Activated naive CD8-positive, alpha-beta T cell treated with anti-CD3 and anti-CD28 coated beads, Interleukin-2, amount 10 ng/mL, durations not matched to agents 7 days and 5 days (primary cell): ENCODE measurements around the gene DCN. TPM values are rescaled to one million over a fixed set of nuclear protein-coding genes. Genes with fewer than 3 reads are reported as not detected.
"Not testable (repeated sequence)": the region's sequence is repeated elsewhere in the genome, so short reads cannot be mapped to it uniquely, and the experiment has no call there.

Experiments
- ATAC-seq: fragments of 150-1000 bp; cut with Tn5 transposase; one replicate; pipeline ENCODE4 v1.10.0; 2021; ENCODE audit warnings: low read depth, moderate library complexity
- POLR2A ChIA-PET: fragments of 350-600 bp; sonication (Branson Sonifier 250); formaldehyde crosslinking; loops from one replicate; lab custom pipeline; 2021; ENCODE audit warnings: antibody characterized with exemption; lab: Charles Lee
- DNase-seq: peaks from one replicate; pipeline ENCODE4 v3.0.0; 2021
- H3K27ac Mint-ChIP-seq: one replicate; pipeline ENCODE4 v1.8.0; 2022; ENCODE audit warnings: mild to moderate bottlenecking, mixed read lengths
- H3K27me3 Mint-ChIP-seq: one replicate; pipeline ENCODE4 v1.8.0; 2022; ENCODE audit warnings: mild to moderate bottlenecking, moderate library complexity, mixed read lengths
- H3K36me3 Mint-ChIP-seq: one replicate; pipeline ENCODE4 v1.8.0; 2021; ENCODE audit warnings: mild to moderate bottlenecking, mixed read lengths
- H3K4me1 Mint-ChIP-seq: one replicate; pipeline ENCODE4 v1.8.0; 2021; ENCODE audit warnings: mixed read lengths
- H3K4me3 Mint-ChIP-seq: one replicate; pipeline ENCODE4 v1.8.0; 2022; ENCODE audit warnings: mild to moderate bottlenecking, moderate library complexity, mixed read lengths
- H3K9me3 Mint-ChIP-seq: one replicate; pipeline ENCODE4 v1.8.0; 2021; ENCODE audit warnings: mixed read lengths
- total RNA-seq, 2 experiments: library from RNA; stranded (reverse); gene quantifications; one replicate each; pipeline ENCODE4 v1.2.3, GENCODE V29; 2021

Gene DCN, protein sequence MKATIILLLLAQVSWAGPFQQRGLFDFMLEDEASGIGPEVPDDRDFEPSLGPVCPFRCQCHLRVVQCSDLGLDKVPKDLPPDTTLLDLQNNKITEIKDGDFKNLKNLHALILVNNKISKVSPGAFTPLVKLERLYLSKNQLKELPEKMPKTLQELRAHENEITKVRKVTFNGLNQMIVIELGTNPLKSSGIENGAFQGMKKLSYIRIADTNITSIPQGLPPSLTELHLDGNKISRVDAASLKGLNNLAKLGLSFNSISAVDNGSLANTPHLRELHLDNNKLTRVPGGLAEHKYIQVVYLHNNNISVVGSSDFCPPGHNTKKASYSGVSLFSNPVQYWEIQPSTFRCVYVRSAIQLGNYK
- total RNA-seq: not detected

DNA sequence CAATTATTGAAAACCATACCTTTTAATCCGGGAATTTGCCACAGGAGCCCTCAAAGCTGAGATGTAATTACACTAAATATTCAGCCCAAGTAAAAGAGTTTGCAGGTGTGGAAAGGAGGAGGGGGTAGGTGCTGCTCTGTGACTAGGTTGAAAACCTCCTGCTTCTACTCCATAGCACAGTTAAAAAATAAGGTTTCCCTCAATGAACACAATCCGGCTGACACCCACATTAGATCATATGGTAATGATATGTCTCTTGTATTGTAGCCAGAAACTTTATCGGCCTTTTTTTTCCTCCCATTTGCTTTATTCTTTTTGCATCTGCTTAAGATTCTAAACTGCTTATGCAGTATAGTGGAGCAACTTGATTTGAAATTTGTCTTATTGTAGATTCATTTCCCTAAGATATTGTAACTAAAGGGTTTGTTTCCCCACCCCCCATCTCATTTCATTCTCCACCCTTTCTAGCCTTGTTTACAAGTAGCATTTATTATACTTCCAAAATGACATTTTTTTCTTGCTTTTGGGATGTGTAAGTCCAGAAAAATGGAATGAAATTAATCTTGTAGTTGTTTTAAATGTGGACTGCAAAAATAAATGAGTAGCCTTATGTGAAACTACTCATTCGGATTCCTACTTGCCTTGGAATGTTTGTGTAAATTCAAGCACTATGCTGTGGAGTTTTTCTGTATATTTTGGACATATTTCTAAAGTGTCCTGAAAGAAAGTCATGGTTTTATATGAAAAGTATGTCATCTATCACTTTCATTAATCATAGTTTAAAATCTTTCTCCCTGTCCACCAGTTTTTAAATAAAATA, at the start of gene DCN:
TSS of gene DCN (minus strand) at position 182 of the 820 bp plus-strand sequence. CDS start 4,265 bp downstream, outside the sequence.
- Mint-ChIP-seq H3K4me3 (no peak within 1 kb of the TSS), H3K27ac (no peak within 1 kb of the TSS), H3K9me3 (no peaks in the 10 kb centered on the region), H3K4me1 (no peaks in the 10 kb centered on the region), H3K36me3 (no peaks in the 10 kb centered on the region), H3K27me3 (no peaks in the 10 kb centered on the region)
- ATAC-seq: no peak
- POLR2A ChIA-PET: no interaction called here
- no peak for DNase-seq

DNA sequence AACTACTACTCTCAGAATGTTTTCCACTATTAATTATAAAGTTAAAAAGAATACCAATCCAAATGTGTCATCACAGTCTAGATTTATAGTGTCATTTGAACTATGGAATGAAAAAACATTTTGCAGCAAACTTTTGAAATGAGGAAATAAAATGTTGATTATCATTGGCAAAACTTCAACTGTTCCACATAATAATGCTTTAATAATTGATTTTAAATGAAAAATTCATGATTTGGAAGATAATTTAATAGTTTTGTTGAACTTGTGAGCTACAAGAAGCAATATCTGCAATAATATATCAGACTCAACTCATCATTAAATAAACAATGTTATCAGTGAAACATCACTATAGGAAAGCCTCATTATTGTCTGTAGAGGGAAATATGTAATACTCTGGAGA, 48.2 kb upstream of the DCN start:
- no peak for ATAC-seq
- Mint-ChIP-seq H3K36me3 (no peaks in the 10 kb centered on the region), H3K27me3 (peaks cover 2% of the 10 kb centered on the region), H3K9me3 (no peaks in the 10 kb centered on the region), H3K27ac (no peak overlapping the region), H3K4me1 (no peaks in the 10 kb centered on the region), H3K4me3 (no peak overlapping the region)
- POLR2A ChIA-PET: no interaction called here
- DNase-seq: no peak

DNA sequence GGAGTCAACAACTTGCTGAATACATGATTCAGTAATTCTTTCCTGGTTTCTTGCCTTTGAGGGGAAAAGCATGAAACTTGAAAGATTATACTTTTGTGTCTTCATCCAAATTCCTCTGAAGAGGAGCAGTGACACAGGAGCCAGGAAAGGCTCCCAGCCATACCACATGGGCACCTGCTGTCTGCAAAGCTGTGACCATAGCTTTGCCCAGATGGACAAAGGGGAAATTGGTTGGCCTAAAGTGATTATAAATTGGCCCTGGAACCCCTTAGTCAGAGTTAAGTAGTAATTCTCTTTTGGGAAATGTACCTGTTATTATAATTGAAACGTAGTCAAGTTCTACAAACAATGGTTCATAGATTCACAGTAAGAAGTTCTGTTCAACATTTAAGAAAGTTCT, 44.3 kb upstream of the DCN start:
- H3K27ac Mint-ChIP-seq: no peak overlapping the region
- POLR2A ChIA-PET: no interaction called here
- H3K9me3 Mint-ChIP-seq: no peaks in the 10 kb centered on the region
- H3K4me1 Mint-ChIP-seq: no peaks in the 10 kb centered on the region
- H3K36me3 Mint-ChIP-seq: no peaks in the 10 kb centered on the region
- H3K4me3 Mint-ChIP-seq: no peak overlapping the region
- no peak for DNase-seq
- H3K27me3 Mint-ChIP-seq: peaks cover 2% of the 10 kb centered on the region
- ATAC-seq: no peak

DNA sequence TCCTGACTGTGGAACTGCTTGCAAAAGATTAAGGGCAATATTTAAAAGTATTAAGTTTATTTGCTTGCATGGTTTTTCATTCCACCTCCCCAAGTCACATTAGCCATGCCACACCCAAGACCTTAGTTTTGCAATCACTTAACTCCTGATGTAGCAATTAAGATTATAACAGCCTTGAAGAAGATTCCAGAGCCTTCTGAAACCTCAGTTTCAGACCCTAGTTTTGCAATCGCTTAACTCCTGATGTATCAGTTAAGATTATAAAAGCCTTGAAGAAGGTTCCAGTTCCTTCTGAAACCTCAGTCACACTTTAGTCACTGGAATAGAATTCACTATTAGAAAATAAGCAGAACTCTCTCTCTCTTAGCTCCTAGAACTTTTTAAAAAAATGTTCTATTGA, 42.7 kb upstream of the DCN start:
- DNase-seq: no peak
- POLR2A ChIA-PET: no interaction called here
- Mint-ChIP-seq H3K36me3 (no peaks in the 10 kb centered on the region), H3K27ac (no peak overlapping the region), H3K9me3 (no peaks in the 10 kb centered on the region), H3K4me1 (no peaks in the 10 kb centered on the region), H3K4me3 (no peak overlapping the region), H3K27me3 (peaks cover 2% of the 10 kb centered on the region)
- ATAC-seq: no peak

DNA sequence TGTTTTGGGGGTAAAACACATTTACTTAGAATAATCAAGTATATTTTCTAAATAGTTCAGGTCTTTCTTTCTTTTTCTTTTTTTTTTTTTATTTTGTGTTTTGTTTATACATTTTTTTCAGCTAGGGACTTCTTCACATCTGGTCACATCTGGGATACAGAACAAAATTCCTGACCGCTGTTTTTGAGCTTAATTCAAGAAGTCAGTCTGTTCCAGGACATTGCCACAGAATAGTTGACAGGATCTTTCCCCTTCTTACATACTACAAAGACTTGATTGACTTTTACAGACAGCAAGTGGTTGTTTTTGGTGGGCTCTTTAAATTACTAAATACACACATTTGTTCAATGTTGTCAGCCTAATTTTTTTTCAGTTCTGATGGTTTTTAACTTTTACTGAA, 41.8 kb upstream of the DCN start:
- Mint-ChIP-seq H3K36me3 (no peaks in the 10 kb centered on the region), H3K27me3 (peaks cover 2% of the 10 kb centered on the region), H3K9me3 (no peaks in the 10 kb centered on the region), H3K27ac (no peak overlapping the region), H3K4me3 (no peak overlapping the region), H3K4me1 (no peaks in the 10 kb centered on the region)
- DNase-seq (no peak), ATAC-seq (no peak)
- POLR2A ChIA-PET: no interaction called here

DNA sequence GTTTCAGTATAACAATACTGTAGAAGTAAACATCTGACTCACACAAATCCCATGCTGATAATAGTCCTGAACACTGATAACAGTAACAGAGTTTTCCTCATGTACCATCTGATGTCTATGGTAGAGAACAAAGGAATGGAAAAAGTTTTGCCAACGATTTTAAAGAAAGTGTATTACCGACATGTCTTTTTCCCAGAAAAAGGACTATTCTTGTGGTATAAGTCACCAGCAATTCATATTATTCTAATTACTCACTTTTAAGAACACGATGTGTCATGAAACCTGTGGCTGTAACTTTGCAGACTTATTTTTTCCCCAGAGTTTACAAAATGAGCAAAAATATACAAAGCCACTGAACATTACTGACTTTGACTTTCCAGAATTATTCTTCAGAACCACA, 40.1 kb upstream of the DCN start:
- POLR2A ChIA-PET: no interaction called here
- no peak for DNase-seq
- no peaks in the 10 kb centered on the region for H3K36me3 Mint-ChIP-seq
- H3K9me3 Mint-ChIP-seq: no peaks in the 10 kb centered on the region
- peaks cover 2% of the 10 kb centered on the region for H3K27me3 Mint-ChIP-seq
- H3K27ac Mint-ChIP-seq: no peak overlapping the region
- no peak overlapping the region for H3K4me3 Mint-ChIP-seq
- no peaks in the 10 kb centered on the region for H3K4me1 Mint-ChIP-seq
- ATAC-seq: no peak

DNA sequence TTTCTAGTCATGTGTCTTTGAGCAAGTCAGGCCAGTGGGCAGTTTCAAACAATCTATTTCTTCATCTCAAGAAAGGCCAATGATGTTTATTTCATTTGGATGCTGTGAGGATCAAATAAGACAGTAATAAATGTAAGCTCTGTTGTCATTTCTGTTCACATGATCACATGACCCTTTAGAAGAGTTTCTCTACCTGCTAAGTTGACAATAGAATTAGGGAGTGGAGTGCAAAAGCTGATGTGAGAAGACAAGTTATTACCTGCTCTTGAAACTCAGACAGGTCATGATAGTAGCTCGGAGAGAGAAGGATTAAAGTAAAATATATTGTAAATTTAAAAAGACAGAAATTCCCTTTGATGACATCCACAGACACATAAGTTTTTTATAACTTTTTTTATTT, 37.3 kb upstream of the DCN start:
- Mint-ChIP-seq H3K4me3 (no peak overlapping the region), H3K4me1 (no peaks in the 10 kb centered on the region), H3K9me3 (no peaks in the 10 kb centered on the region), H3K27ac (no peak overlapping the region), H3K36me3 (no peaks in the 10 kb centered on the region), H3K27me3 (no peaks in the 10 kb centered on the region)
- DNase-seq: no peak
- POLR2A ChIA-PET: no interaction called here
- no peak for ATAC-seq

DNA sequence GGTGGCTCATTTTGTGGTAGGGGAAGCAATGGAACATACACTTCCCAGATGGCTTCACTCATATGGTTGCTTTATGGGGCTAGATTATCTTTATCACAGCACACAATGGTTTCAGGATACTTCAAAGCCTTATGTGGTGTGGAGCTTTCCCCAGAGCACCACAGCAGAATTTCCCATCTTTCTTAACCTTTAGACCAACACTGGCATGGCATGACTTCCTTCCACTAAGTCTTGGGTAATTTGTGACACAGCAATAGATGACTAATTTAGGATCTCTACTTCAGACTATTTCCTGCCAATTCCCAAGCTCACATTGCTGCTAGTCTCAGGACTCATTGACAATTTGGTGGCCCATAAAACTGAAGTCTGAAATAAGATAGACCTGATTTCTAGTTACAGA, 36.9 kb upstream of the DCN start:
- ATAC-seq (no peak), DNase-seq (no peak)
- Mint-ChIP-seq H3K27me3 (no peaks in the 10 kb centered on the region), H3K4me3 (no peak overlapping the region), H3K27ac (no peak overlapping the region), H3K9me3 (no peaks in the 10 kb centered on the region), H3K36me3 (no peaks in the 10 kb centered on the region), H3K4me1 (no peaks in the 10 kb centered on the region)
- POLR2A ChIA-PET: no interaction called here

DNA sequence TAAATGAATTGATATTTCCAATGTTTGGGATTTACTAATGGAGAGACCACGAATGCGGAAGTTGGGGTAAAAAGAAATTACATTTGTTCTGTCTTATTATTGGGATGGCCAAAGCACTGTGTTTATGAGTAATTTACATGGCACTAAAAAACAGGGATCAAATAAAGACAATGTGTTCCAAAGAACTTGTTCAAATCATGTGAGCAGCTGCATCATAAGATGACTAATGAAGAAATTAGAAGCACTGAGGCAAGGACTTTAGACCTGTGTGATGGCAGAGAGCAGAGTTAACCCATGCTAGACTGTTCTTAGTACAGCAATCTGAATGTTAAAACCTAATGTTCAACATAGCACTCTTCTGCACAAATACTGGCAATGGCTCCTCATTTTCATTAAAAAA, 34.3 kb upstream of the DCN start:
- no peak overlapping the region for H3K4me3 Mint-ChIP-seq
- H3K4me1 Mint-ChIP-seq: no peaks in the 10 kb centered on the region
- POLR2A ChIA-PET: no interaction called here
- no peak overlapping the region for H3K27ac Mint-ChIP-seq
- H3K27me3 Mint-ChIP-seq: no peaks in the 10 kb centered on the region
- no peaks in the 10 kb centered on the region for H3K9me3 Mint-ChIP-seq
- ATAC-seq (no peak), DNase-seq (no peak)
- H3K36me3 Mint-ChIP-seq: no peaks in the 10 kb centered on the region

DNA sequence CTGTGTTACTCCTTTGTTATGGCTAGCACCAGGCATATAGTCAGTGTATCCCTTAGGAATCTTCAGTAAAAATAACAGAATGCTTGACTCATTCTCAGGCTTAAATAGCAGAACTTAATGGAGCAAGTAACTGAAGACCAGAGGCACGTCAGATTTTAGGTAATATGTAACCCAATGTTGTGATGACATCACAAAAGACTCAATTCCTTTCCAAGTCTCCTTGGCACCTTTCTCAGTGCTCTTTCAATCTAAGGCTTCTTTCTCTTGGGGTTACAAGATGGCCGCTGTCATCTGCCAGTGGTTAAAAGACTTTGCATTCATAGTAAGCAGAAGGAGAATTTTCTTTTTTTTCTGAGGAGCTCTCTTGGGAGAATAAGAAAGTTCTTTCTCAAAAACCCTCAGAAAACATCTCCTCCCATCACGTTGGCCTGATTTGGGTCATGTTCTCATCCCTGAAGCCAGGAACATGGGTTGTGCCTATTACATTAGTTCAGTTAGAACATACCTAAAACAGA, 33.4 kb upstream of the DCN start:
- H3K4me3 Mint-ChIP-seq: no peak overlapping the region
- no peak overlapping the region for H3K27ac Mint-ChIP-seq
- no peaks in the 10 kb centered on the region for H3K36me3 Mint-ChIP-seq
- ATAC-seq: no peak
- H3K4me1 Mint-ChIP-seq: no peaks in the 10 kb centered on the region
- POLR2A ChIA-PET: no interaction called here
- DNase-seq: no peak
- H3K27me3 Mint-ChIP-seq: no peaks in the 10 kb centered on the region
- no peaks in the 10 kb centered on the region for H3K9me3 Mint-ChIP-seq

DNA sequence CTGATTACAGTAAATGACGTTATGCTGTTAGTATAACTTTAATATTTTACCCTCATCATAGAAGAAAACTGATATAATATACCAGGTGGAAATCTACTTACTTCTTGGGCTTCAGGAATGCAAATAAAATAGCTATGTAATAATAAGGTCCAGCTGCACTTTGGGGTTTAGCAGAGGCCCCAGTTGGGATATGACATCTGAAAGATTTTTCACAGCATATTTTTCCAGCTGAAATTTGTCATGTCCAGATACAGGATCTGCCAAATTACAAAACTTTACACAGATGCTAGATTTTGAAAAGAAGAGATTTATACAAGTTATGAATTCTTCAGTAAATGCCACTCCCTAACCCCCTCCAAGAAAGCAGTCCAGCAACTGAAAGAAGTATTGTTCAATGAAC, 29.2 kb upstream of the DCN start:
- no peak for DNase-seq
- no peaks in the 10 kb centered on the region for H3K27me3 Mint-ChIP-seq
- ATAC-seq: no peak
- no peak overlapping the region for H3K4me3 Mint-ChIP-seq
- no peak overlapping the region for H3K27ac Mint-ChIP-seq
- H3K36me3 Mint-ChIP-seq: no peaks in the 10 kb centered on the region
- POLR2A ChIA-PET: no interaction called here
- no peaks in the 10 kb centered on the region for H3K4me1 Mint-ChIP-seq
- H3K9me3 Mint-ChIP-seq: no peaks in the 10 kb centered on the region

DNA sequence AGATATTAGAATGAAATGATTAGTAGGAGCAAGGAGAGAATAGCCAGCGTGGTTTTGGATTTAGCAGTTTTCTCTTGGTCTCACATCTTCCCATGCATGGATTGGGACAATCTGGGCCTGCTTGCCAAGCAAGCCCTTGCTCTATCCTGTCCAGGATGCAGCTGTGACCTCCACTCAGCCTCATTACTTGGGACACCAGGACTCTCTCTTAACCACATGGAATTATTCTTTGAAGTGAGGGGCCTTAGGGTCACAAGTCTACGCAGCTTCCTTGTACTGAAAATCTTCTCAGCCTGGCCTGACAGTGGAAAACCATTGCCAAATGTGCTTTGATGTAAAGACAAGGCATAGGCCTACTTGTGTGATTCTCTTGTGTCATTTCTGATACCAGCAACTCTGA, 28.0 kb upstream of the DCN start:
- DNase-seq (no peak), ATAC-seq (no peak)
- no peak overlapping the region for H3K4me3 Mint-ChIP-seq
- no peak overlapping the region for H3K27ac Mint-ChIP-seq
- no peaks in the 10 kb centered on the region for H3K27me3 Mint-ChIP-seq
- no peaks in the 10 kb centered on the region for H3K9me3 Mint-ChIP-seq
- POLR2A ChIA-PET: no interaction called here
- no peaks in the 10 kb centered on the region for H3K36me3 Mint-ChIP-seq
- H3K4me1 Mint-ChIP-seq: no peaks in the 10 kb centered on the region

DNA sequence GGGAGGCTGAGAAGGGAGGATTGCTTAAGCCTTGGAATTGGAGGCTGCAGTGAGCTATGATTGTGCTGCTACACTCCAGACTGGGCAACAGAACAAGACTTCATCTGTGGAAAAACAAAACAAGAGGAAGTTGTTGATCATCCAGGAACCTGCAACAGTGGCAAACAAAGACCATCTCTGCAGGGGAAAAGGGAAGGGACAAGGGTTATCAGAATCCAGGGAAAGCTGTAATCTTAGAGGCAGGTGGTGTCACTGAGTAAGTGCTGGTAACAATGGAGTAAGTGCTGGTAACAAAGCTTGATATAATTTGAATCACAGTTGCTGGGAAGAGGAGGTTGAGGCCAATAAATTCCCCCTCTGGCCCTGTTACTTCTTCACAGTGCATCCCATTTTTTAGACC, 27.5 kb upstream of the DCN start:
- no peak for DNase-seq
- Mint-ChIP-seq H3K4me1 (no peaks in the 10 kb centered on the region), H3K36me3 (no peaks in the 10 kb centered on the region), H3K9me3 (no peaks in the 10 kb centered on the region), H3K27me3 (no peaks in the 10 kb centered on the region), H3K27ac (no peak overlapping the region), H3K4me3 (no peak overlapping the region)
- ATAC-seq: no peak
- POLR2A ChIA-PET: no interaction called here

DNA sequence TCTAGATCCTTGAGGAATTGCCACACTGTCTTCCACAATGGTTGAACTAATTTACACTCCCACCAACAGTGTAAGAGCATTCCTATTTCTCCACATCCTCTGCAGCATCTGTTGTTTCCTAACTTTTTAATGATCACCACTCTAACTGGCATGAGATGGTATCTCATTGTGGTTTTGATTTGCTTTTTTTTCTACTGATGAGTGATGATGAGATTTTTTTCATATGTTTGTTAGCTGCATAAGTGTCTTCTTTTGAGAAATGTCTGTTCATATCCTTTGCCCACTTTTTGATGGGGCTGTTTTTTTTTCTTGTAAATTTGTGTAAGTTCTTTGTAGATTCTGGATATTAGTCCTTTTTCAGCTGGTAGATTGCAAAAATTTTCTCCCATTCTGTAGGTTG, 24.7 kb upstream of the DCN start:
- ATAC-seq, H3K9me3 Mint-ChIP-seq, H3K27me3 Mint-ChIP-seq, DNase-seq, H3K27ac Mint-ChIP-seq, POLR2A ChIA-PET, H3K4me1 Mint-ChIP-seq, H3K4me3 Mint-ChIP-seq, H3K36me3 Mint-ChIP-seq: not testable (repeated sequence)
